Mesendoderm (in vitro differentiated cells): ENCODE measurements around the gene RFX2.

Experiments used
- DNase-seq: peaks from one replicate; pipeline ENCODE4 v3.0.0; 2013
- H2AK5ac ChIP-seq: 2 replicates; pipeline ENCODE4 v1.6.1; 2013; ENCODE audit warnings: low read length, inconsistent platforms
- H2BK120ac ChIP-seq: 2 replicates; pipeline ENCODE4 v1.6.1; 2013; ENCODE audit warnings: low read depth, mild to moderate bottlenecking, low read length, moderate library complexity, mixed read lengths
- H2BK15ac ChIP-seq: replicated peaks from 2 replicates; pipeline ENCODE4 v1.6.1; 2013; ENCODE audit warnings: low read depth, mild to moderate bottlenecking, moderate library complexity
- H2BK5ac ChIP-seq: 2 replicates; pipeline ENCODE4 v1.6.1; 2013; ENCODE audit warnings: low read length, inconsistent platforms
- H3K18ac ChIP-seq: 2 replicates; pipeline ENCODE4 v1.6.1; 2013; ENCODE audit warnings: mild to moderate bottlenecking, low read length, mixed read lengths
- H3K23ac ChIP-seq: one replicate; pipeline ENCODE4 v1.6.1; 2013; ENCODE audit warnings: low read length
- H3K27ac ChIP-seq: 2 replicates; pipeline ENCODE4 v1.5.1; 2013; ENCODE audit warnings: low read depth, mild to moderate bottlenecking, inconsistent platforms, low read length, moderate library complexity
- H3K27me3 ChIP-seq: 2 replicates; pipeline ENCODE4 v1.6.1; 2013; ENCODE audit warnings: low read length, control low read depth, mild to moderate bottlenecking, inconsistent platforms; ENCODE audit not compliant: insufficient read depth, poor library complexity
- H3K36me3 ChIP-seq: 2 replicates; pipeline ENCODE4 v1.6.1; 2013; ENCODE audit warnings: low read length, inconsistent platforms; ENCODE audit not compliant: control insufficient read depth, insufficient read depth
- H3K4ac ChIP-seq: one replicate; pipeline ENCODE4 v1.6.1; 2013; ENCODE audit warnings: low read depth, mild to moderate bottlenecking, low read length, moderate library complexity
- H3K4me1 ChIP-seq: 2 replicates; pipeline ENCODE4 v1.6.1; 2013; ENCODE audit warnings: low read depth, low read length, inconsistent platforms; ENCODE audit not compliant: control insufficient read depth
- H3K4me2 ChIP-seq: 2 replicates; pipeline ENCODE4 v1.6.1; 2013; ENCODE audit warnings: low read length
- H3K4me3 ChIP-seq: 2 replicates; pipeline ENCODE4 v1.5.1; 2013; ENCODE audit warnings: mild to moderate bottlenecking, low read length
- H3K56ac ChIP-seq: one replicate; pipeline ENCODE4 v1.6.1; 2013; ENCODE audit warnings: low read length
- H3K79me1 ChIP-seq: 2 replicates; pipeline ENCODE4 v1.6.1; 2013; ENCODE audit warnings: low read length, inconsistent platforms
- H3K79me2 ChIP-seq: 2 replicates; pipeline ENCODE4 v1.6.1; 2013; ENCODE audit warnings: mild to moderate bottlenecking, low read length; ENCODE audit not compliant: control insufficient read depth, insufficient read depth
- H3K9ac ChIP-seq: 2 replicates; pipeline ENCODE4 v1.6.1; 2013; ENCODE audit warnings: low read length, inconsistent platforms
- H4K5ac ChIP-seq: one replicate; pipeline ENCODE4 v1.6.1; 2013; ENCODE audit warnings: low read length
- H4K8ac ChIP-seq: one replicate; pipeline ENCODE4 v1.6.1; 2013; ENCODE audit warnings: low read depth, mild to moderate bottlenecking, control low read depth, low read length, moderate library complexity
- WGBS: extraction: QIAGEN DNeasy Blood & Tissue Kit; methylation state at CpG from one replicate; pipeline ENCODE4 v1.1.7; 2013; ENCODE audit warnings: low lambda C conversion rate, missing lambda C conversion rate; ENCODE audit not compliant: insufficient coverage; ENCODE audit errors: extremely low coverage; 5-methylcytosine and 5-hydroxymethylcytosine counted together

Gene RFX2

GRCh38 chr19:6022570-6023064 is 87.7 kb downstream of the RFX2 start:
- H3K4me1 ChIP-seq, result no peaks in the 10 kb centered on the region
- no peak overlapping the region for H3K23ac ChIP-seq
- no peak overlapping the region for H2BK5ac ChIP-seq
- H3K4me3 ChIP-seq, result no peak overlapping the region
- no peaks in the 10 kb centered on the region for H3K79me2 ChIP-seq
- H3K9ac ChIP-seq, result no peak overlapping the region
- H3K4ac ChIP-seq, result no peak overlapping the region
- no peak overlapping the region for H4K5ac ChIP-seq
- no peaks in the 10 kb centered on the region for H3K36me3 ChIP-seq
- no peak overlapping the region for H4K8ac ChIP-seq
- H3K4me2 ChIP-seq, result no peak overlapping the region
- DNase-seq, result no peak
- WGBS, result no CpG with 5 or more reads among the region's 16 CpGs
- H3K18ac ChIP-seq, result no peak overlapping the region
- no peak overlapping the region for H2BK15ac ChIP-seq
- H3K56ac ChIP-seq, result no peak overlapping the region
- no peak overlapping the region for H2BK120ac ChIP-seq
- H3K27ac ChIP-seq, result no peak overlapping the region
- no peaks in the 10 kb centered on the region for H3K79me1 ChIP-seq
- no peak overlapping the region for H2AK5ac ChIP-seq
- H3K27me3 ChIP-seq, result no peaks in the 10 kb centered on the region

- Histone ChIP-seq H3K9ac (no peak overlapping the region), H3K36me3 (no peaks in the 10 kb centered on the region), H3K23ac (no peak overlapping the region), H3K4me3 (no peak overlapping the region), H4K8ac (no peak overlapping the region), H3K18ac (no peak overlapping the region), H3K27ac (no peak overlapping the region), H3K4me2 (no peak overlapping the region), H3K4me1 (no peaks in the 10 kb centered on the region), H3K27me3 (no peaks in the 10 kb centered on the region), H4K5ac (no peak overlapping the region), H3K79me1 (no peaks in the 10 kb centered on the region), H3K79me2 (no peaks in the 10 kb centered on the region), H2BK120ac (no peak overlapping the region), H3K4ac (no peak overlapping the region), H2BK15ac (no peak overlapping the region), H2AK5ac (no peak overlapping the region), H3K56ac (no peak overlapping the region), H2BK5ac (no peak overlapping the region)
- DNase-seq, result peak; percentile 84
- no CpG with 5 or more reads among the region's 29 CpGs for WGBS
These were observed 88.3 kb downstream of the RFX2 start for GRCh38 chr19:6021878-6022569.

GRCh38 chr19:6020972-6021805 is 89.1 kb downstream of the RFX2 start:
- Histone ChIP-seq H3K27me3 (no peaks in the 10 kb centered on the region), H3K23ac (no peak overlapping the region), H4K5ac (no peak overlapping the region), H3K4ac (no peak overlapping the region), H3K18ac (no peak overlapping the region), H4K8ac (no peak overlapping the region), H2BK15ac (no peak overlapping the region), H3K56ac (no peak overlapping the region), H3K4me2 (no peak overlapping the region), H3K79me1 (no peaks in the 10 kb centered on the region), H2AK5ac (no peak overlapping the region), H3K27ac (no peak overlapping the region), H2BK120ac (no peak overlapping the region), H3K4me3 (no peak overlapping the region), H3K9ac (no peak overlapping the region), H3K4me1 (no peaks in the 10 kb centered on the region), H3K79me2 (no peaks in the 10 kb centered on the region), H2BK5ac (no peak overlapping the region), H3K36me3 (no peaks in the 10 kb centered on the region)
- no peak for DNase-seq
- no CpG with 5 or more reads among the region's 22 CpGs for WGBS

GRCh38 chr19:6020166-6020882 is 90.0 kb downstream of the RFX2 start:
- Histone ChIP-seq H3K36me3 (no peaks in the 10 kb centered on the region), H3K18ac (no peak overlapping the region), H3K9ac (no peak overlapping the region), H2BK5ac (no peak overlapping the region), H3K79me1 (no peaks in the 10 kb centered on the region), H3K27ac (no peak overlapping the region), H3K79me2 (no peaks in the 10 kb centered on the region), H3K4ac (no peak overlapping the region), H4K5ac (no peak overlapping the region), H3K4me3 (no peak overlapping the region), H3K27me3 (no peaks in the 10 kb centered on the region), H2AK5ac (no peak overlapping the region), H3K56ac (no peak overlapping the region), H4K8ac (no peak overlapping the region), H3K4me2 (no peak overlapping the region), H3K23ac (no peak overlapping the region), H2BK15ac (no peak overlapping the region), H3K4me1 (no peaks in the 10 kb centered on the region), H2BK120ac (no peak overlapping the region)
- WGBS, result no CpG with 5 or more reads among the region's 20 CpGs
- DNase-seq, result no peak

- Histone ChIP-seq H3K4me1 (no peaks in the 10 kb centered on the region), H3K36me3 (no peaks in the 10 kb centered on the region), H3K4me3 (no peak overlapping the region), H3K79me2 (no peaks in the 10 kb centered on the region), H2BK5ac (no peak overlapping the region), H2AK5ac (no peak overlapping the region), H3K4ac (no peak overlapping the region), H4K5ac (no peak overlapping the region), H2BK15ac (no peak overlapping the region), H3K9ac (no peak overlapping the region), H3K27me3 (no peaks in the 10 kb centered on the region), H4K8ac (no peak overlapping the region), H3K79me1 (no peaks in the 10 kb centered on the region), H3K56ac (no peak overlapping the region), H2BK120ac (no peak overlapping the region), H3K23ac (no peak overlapping the region), H3K27ac (no peak overlapping the region), H3K18ac (no peak overlapping the region), H3K4me2 (no peak overlapping the region)
- DNase-seq, result peak; percentile 53
- WGBS, result no CpG with 5 or more reads among the region's 10 CpGs
These were observed 91.5 kb downstream of the RFX2 start for GRCh38 chr19:6018786-6019185.
